ENCODE measurements around the gene ZNF320. TPM values are rescaled to one million over a fixed set of nuclear protein-coding genes. Genes with fewer than 3 reads are reported as not detected.

The ZNF320 gene
- total and polyA plus RNA-seq, 9 of the 15 experiments (the other 6 are each of a cell fraction or from before 2014, with no cell fraction given): 5.4 to 25.6 (median 11.7) TPM

- TF ChIP-seq ERF (CRISPR knock-in tag; IDR thresholded peaks at IDR 0.05) (no peak), XRCC5 (IDR thresholded peaks at IDR 0.05; ENCODE audit: low read depth, low read length) (no peak)
These were observed 45.1 kb upstream of the ZNF320 start (continued) for GRCh38 chr19:52942386-52943133.

- peak overlapping the region; percentile 95 for H3K4me3 ChIP-seq
- peak overlapping the region; percentile 91 to 96 for H3K9ac ChIP-seq (ENCODE audit: insufficient read depth in 1 of 2, low read depth in 2 of 2, low read length in 2 of 2)
- H4K20me1 ChIP-seq (replicated peaks; ENCODE audit: control insufficient read depth, insufficient read depth, low read length): no peaks in the 10 kb centered on the region
- H3K4me1 ChIP-seq (replicated peaks in 1 of 2; ENCODE audit: control insufficient read depth in 2 of 2, insufficient read depth in 2 of 2, low read length in 2 of 2): peaks cover 20 to 37% of the 10 kb centered on the region in 2 experiments
- no peaks in the 10 kb centered on the region for H3K9me3 ChIP-seq (replicated peaks; ENCODE audit: control insufficient read depth, insufficient read depth, low read depth, low read length)
- H3K4me2 ChIP-seq (ENCODE audit: insufficient read depth, low read length): peak overlapping the region; percentile 87
- TSS peak; percentile 82 for BruUV-seq (replicated peaks)
- ChIA-PET CTCF (ENCODE audit: low intra/inter-chr PET ratio) (no interaction called here), POLR2A (interaction anchor here (0.7 to 1.4 kb wide), 2 partner anchors 18 to 189 kb away, joined by 3 to 4 read pairs; no protein-coding TSS in a partner anchor)
- ATAC-seq: peak; percentile 74
- WGBS (ENCODE audit: insufficient coverage, low coverage, missing lambda C conversion rate): 0% methylated on average over 25 of the region's 26 CpGs
- H3K9me1 ChIP-seq (ENCODE audit: control insufficient read depth, insufficient read depth, low read length): no peaks in the 10 kb centered on the region
- H3K27me3 ChIP-seq (ENCODE audit: control insufficient read depth in 2 of 2, insufficient read depth in 2 of 2, low read length in 2 of 2): no peaks in the 10 kb centered on the region
- H3K79me2 ChIP-seq (ENCODE audit: control insufficient read depth, insufficient read depth, low read length): peaks cover 55% of the 10 kb centered on the region
- in situ Hi-C loops (cut with MboI) (no loop called here), intact Hi-C loops (cut with micrococcal nuclease) (no loop called here)
- peak overlapping the region; percentile 97 for H3K27ac ChIP-seq (ENCODE audit: extremely low read depth, low read depth, low read length)
- peak in 3 of 4 experiments; percentile 23 to 55 (median 29) for DNase-seq (ENCODE audit: extremely low read depth in 1 of 4, low spot score in 3 of 4)
- peaks cover 14% of the 10 kb centered on the region; the same call in 2 of the 3 replicates for H3K36me3 ChIP-seq (ENCODE audit: control insufficient read depth, insufficient read depth, low read length)
- no peak for FAIRE-seq
- H2AFZ ChIP-seq (ENCODE audit: low read depth, low read length): peak overlapping the region; percentile 92
- TF ChIP-seq MECOM (CRISPR knock-in tag; IDR thresholded peaks at IDR 0.05) (no peak), MAX (CRISPR knock-in tag; IDR thresholded peaks at IDR 0.05) (peak; percentile 69; the same call in 1 of the 2 replicates), L3MBTL2 (IDR thresholded peaks at IDR 0.05) (peak; percentile 51; the same call in 1 of the 2 replicates), MAZ (CRISPR knock-in tag; conservative IDR thresholded peaks at IDR 0.05 in 1 of 2, IDR thresholded peaks at IDR 0.05 in 1 of 2) (0 out of 4 replicates have a peak, but pooled peaks of 1 of the 2 experiments have one; percentile 7), E2F6 (IDR thresholded peaks at IDR 0.05; ENCODE audit: borderline replicate concordance in 1 of 2, extremely low read depth in 1 of 2, insufficient read depth in 1 of 2, insufficient read length in 1 of 2, low read depth in 1 of 2, low read length in 1 of 2, poor library complexity in 1 of 2, severe bottlenecking in 1 of 2) (peak; percentile 51 to 90)
These were observed 44.5 kb upstream of the ZNF320 start for GRCh38 chr19:52941941-52942385.

Data from K562 (cell line).